Stimulated activated CD8-positive, alpha-beta memory T cell treated with anti-CD3 and anti-CD28 coated beads, Interleukin-15, amount 100 ng/mL, for 4 hours (primary cell): ENCODE measurements around the gene GFM1.

Experiments
- DNase-seq, 2 donors: peaks; one replicate each; pipeline ENCODE4 v3.0.0-alpha.2; 2020; ENCODE audit warnings: low read depth in 2 of 2

GFM1 gene

DNA sequence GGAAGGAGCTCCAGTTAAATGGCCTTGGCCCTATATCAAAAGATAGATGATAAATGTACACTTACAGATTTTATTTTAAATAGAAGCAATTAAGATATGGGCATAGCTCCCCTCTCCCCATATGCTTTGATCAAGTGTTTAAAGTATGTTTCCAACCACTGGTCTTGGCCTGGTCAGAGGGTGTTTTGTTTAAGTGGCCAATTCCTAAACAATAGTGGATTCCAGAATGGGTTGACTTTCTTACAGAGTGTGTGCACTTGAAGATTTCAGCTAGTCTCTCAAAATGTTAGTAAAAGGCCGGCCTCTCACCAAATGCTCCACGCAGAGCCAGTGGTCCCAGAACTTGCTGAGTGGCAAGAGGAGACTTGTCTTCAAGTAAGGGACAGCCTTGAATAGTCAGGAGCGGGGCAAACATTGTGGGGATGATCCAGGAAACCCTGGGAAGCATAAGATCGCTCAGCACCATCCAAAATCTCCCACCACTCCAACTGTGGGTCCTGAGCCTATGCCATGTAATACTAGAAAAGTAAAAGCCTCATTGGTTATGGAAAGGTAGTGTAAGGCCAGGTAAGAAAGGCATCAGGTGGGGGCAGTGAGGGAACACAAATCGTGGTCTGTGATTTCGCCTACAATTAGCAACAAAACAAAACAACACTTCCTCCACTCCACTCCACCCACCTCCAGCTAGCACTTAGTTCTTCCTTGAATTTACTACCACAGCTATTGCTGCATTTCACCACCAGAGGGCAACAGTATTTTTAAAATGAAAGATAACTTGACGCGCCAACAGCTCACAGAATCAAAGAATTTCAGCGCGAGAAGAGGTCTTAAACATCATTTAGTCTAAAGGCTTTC is 83.1 kb downstream of the GFM1 start:
- DNase-seq = peak in 1 of 2 donors; percentile 9

DNA sequence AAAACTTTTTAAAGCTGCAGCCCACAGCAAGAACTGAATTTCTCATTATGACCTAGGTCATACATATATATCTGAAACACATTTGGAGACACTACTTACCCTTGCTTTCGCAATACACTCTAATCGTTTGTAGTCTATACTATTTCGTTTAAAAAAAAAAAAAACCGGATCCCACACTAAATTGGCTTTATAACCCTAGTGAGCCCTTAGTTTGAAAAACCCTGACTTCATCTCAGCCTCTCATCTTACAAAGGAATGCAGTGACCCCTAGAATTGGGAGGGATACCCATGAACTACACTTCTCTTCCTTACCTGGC is 83.7 kb downstream of the GFM1 start:
- no peak for DNase-seq

DNA sequence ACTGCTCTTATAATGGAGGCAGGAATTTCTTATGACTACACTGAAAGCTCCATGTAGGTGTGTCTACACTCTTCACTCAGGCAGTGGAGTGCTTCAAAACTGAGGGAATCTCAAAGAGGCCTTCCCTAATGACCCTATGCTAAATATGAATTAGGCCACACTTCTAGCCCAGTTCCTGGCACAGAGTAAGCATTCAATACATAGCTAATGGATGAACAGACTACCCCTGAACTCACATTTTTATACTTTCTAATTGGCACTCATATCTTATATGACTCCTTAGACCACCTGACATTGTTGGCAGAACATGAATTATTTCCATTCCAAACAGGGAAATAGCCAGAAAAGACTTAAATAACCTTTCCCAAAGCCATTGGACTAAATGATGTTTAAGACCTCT is 84.5 kb downstream of the GFM1 start:
- no peak for DNase-seq

DNA sequence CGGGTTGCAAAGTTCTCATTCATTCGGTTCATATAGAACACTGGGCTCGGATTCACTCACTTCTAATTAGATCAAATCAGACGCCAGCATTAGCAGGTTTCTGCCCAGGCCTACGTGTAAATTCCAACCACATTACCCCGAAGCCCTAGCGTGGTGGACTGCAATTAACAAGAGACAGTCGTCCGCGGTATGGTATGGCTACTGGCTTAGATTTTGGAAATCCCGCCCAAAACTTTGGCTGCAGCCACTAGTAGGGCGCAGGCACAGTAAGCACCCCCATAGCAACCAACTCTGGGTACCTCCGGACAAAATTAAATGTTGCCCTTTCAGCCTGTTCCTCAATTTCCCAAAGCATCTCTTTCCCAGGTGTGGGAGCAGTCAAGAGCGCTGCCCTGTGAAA is 87.2 kb downstream of the GFM1 start:
- DNase-seq = no peak

DNA sequence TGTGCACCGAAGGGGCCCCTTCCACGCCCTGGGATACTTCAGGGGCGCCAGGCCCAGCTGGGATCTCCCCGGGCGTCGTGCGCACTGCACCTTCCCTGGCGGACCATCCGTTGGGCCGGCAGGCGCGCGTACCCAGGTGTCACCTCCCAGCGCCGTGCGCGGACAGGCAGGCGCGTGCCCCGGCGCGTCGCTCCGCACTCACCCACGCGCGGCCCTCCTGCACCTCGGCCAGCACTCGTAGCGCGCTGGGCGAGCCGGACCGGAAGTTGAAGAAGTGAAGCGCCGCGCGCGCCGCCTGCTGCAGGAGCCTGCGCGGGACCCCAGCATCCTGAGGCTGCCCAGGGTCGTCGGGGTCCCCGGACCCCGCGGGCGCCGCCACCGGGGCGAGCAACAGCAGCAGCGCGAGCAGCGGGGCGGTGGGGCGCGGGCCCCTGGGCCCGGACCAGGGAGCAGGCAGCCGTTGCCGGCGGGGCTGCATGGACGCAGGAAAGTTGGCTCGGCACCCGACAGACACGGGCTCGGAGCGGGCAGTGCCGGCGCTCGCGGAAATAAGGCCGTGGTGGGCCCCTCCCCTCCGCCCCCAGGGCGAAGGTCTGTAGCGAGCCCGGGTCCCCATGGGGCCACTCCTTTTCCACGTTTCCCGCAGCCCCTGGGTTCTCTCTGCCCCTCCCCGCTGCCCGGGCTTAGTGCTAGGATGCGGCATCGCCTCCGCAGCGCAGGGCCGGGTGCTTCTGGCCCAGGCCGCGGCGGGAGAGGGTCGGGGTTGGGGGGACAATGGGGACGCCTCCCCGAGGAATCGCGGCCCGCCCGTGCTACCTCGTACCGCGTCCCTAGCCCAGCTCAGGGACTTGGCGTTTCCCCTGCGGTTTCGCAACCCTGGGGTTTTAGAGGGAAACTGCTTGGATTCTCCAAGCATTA is 87.9 kb downstream of the GFM1 start, which contains the start of gene RARRES1:
Gene RARRES1 (minus strand): TSS at position 520 of the 918 bp plus-strand sequence. CDS start 42 bp downstream, at position 478.
- DNase-seq = peak in 1 of 2 donors; percentile 9

DNA sequence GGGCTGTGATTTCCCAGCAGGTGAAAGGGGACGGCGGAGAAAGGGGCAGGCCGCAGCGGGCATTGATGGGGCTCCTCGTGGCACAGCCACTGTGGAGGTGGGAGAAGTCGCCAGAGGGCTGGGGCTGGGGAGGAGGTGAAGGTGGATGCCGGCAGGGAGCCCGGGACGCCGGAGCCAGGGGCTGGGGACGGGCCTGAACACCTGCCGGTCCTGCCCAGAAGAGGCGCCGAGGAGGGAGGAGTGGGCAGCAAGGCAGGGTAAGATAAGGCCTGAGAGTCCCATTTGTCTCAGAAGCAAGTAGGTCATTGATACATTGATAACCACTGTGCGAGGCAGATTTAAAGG is 88.5 kb downstream of the GFM1 start:
- DNase-seq = no peak

DNA sequence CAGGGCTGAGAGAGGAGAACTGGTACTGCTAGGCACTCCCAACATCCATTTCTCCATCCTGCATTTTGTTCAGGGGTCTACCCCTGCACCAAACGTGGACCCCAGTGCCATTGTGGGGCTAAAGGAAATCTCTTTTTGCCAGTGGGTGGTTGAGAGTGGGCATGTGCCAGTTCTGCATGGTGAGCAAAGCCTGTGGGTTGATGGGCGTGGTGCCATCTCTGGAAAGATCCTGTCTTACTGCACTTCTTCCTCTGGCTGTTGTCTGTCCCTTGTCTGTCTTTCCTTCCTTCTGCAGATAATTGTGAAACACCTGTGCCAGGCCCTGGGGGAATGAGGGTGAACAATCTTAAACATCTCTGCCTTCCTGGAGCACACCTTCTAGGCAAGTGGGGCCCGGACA is 89.3 kb downstream of the GFM1 start:
- no peak for DNase-seq

DNA sequence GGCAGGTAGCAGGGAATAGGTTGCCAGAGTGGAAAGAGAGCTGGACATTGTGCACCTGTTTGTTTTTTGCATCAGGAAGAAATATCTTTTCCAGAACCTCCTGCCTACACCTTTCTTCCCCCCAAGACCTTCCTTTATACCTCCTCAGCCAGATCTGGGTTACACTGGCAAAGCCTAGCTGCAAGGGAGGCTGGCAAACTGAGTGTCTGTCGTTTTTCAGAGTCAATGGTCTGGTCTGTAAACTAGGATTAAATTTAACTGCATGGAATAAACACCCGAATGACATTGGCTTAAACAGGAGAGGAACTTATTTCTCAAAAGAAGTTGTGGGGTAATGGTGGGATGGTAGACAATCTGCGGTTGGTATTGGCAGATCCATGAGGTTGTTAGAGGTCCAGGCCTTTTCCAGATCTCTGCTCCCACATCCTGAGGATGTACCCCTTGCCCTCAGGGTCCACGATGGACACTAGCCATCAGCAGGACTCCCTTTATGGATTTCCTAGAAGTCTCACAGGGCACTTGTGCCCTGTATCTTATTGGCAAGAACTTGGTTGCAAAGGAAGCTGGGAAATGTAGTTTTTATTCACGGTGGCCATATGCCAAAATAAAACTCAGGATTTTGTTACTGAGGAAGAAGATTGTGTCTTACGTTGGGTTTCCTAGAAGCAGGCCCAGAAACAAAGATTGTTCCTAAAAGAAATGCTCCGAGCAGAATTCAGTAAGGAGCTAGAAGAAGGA is 91.1 kb downstream of the GFM1 start:
- no peak for DNase-seq

DNA sequence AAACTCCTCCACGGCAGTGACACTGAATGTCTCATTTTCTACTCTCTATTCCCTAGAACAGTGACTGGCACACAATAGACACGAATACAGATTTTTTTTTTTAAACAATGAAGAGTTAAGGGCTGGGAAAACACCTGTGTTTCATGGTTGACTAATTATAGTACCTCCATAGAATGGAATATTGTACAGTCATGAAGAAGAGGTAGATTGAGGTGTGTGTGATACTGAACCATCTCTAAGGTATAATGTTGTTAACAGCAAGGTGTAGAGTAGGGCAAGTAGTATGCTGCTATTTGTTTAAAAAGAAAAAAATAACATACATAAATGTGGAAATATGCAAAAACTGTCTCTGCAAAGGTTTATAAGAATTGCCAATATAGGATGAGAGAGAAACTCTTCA is 93.1 kb downstream of the GFM1 start:
- DNase-seq = no peak

DNA sequence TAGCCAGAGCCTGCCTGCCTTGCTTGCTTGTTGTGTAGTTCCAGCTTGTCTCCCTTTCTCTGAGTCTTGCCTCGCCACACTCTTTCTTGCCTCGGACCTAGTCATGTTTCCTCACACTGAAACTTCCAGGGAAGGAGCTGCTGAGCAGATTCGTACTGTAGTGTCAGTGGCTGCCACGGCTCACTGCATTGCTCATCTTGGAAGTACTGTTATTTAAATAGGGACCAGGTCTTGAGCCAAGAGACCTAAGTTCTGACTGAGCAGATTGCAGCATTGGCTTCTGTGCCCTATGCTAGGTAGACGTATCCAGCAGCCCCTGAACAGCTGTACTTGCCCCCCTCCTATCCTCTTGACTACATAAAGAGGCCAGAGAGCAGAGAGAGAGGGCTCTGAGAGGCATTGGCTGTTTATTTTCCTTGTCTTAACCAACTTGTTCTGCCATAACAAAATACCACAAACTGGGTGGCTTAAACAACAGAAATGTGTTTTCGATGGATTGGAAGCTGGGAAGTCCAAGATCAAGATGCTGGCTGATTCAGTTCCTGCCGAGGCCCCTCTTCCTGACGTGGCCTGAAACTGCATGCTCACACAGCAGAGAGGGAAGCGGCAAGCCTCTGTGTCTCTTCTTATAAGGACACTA is 93.8 kb downstream of the GFM1 start:
- DNase-seq = no peak

DNA sequence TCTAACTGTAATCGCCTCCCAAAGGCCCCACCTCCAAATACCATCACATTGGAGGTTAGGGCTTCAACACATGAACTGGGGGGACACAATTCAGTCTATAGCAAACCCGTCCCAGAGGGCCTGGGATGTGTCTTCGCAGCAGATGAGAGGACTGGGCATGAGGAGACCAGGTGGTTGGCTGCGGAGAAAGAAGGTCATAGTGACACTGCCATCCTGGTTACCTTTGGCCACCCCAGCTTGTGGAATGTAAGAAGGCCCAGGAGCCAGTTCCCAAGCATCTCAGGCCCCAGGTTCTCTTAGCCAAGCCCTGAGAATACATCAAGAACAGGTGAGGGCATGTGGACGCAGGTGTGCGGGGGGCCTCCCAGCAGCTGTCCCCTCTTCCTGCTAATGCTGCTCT is 94.3 kb downstream of the GFM1 start:
- no peak for DNase-seq

DNA sequence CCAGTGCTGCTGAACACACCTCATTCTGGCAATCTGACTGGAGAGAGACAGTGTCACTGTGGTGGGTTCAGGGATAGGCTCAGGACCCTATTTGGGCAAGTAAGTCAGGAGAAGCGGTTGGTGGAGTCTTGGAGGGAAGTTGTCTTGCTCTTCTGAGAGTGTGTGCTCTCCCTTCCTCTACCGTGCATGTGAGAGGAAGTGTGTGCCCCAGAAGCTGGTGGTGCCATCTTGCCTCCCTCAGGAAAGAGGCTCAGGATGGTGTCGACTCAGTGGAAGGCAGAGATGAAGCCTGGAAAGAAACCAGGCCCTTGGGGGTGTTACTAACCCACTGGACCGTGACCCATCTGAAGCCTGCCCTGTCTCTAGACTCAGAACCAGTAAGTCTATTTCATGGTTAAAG is 94.8 kb downstream of the GFM1 start:
- no peak for DNase-seq

DNA sequence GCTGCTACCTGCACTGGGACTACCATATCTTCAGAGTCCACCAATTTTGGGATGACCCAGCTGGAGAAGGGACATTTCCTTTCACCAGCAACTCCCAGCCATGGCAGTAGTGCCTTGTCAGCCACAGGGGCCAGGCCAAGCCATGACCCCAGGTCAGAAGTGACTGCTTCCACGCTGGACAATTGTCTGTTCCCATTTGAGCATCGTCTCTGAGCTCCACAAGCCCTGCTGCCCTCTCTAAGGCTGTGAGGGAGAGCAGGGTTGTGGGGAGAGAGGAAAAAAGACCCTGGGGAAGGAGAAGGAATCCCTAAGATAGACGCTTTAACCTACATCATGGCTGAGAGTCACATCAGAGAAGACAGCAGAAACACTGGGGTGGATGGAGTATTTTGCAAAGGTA is 95.3 kb downstream of the GFM1 start:
- DNase-seq = no peak
